ENCODE results near the gene A4GALT.

A4GALT gene

DNA sequence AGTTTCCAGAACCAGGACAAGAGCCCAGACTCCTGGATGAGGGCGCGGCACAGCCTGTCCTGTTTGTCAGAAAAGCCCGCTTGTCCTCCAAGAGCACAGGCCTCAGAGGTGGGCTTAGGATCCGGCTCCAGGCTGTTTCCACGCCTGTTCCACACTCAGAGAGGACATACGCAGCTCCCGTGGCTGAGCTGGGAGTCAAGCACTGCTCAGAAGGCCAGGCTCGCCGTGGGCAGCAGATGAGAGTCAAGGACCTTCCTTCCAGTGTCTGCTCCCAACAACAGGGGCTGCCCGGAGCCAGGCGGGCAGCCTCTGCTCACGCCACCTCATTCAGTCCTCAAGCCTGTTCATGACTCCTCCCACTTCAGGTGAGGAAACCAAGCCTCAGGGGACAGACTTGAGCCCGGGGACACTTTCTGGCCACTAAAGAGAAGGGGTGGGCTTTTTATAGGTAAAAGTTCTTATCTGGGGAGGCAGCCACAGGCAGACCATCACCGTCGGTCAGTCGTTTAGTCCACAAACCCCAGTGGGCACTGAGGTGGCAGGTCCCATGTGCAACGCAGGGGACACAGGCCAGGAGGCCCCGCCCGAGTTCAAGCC, 75.2 kb downstream of the A4GALT start:
- no peaks in the 10 kb centered on the region for H3K27me3 Mint-ChIP-seq
- peaks cover 5% of the 10 kb centered on the region for H3K36me3 Mint-ChIP-seq
- H3K4me3 Mint-ChIP-seq = peak overlapping the region; percentile 29
- ATAC-seq = no peak
- no peaks in the 10 kb centered on the region for H3K9me3 Mint-ChIP-seq
- H3K27ac Mint-ChIP-seq = peak overlapping the region; percentile 85
- H3K4me1 Mint-ChIP-seq = peaks cover 63% of the 10 kb centered on the region

DNA sequence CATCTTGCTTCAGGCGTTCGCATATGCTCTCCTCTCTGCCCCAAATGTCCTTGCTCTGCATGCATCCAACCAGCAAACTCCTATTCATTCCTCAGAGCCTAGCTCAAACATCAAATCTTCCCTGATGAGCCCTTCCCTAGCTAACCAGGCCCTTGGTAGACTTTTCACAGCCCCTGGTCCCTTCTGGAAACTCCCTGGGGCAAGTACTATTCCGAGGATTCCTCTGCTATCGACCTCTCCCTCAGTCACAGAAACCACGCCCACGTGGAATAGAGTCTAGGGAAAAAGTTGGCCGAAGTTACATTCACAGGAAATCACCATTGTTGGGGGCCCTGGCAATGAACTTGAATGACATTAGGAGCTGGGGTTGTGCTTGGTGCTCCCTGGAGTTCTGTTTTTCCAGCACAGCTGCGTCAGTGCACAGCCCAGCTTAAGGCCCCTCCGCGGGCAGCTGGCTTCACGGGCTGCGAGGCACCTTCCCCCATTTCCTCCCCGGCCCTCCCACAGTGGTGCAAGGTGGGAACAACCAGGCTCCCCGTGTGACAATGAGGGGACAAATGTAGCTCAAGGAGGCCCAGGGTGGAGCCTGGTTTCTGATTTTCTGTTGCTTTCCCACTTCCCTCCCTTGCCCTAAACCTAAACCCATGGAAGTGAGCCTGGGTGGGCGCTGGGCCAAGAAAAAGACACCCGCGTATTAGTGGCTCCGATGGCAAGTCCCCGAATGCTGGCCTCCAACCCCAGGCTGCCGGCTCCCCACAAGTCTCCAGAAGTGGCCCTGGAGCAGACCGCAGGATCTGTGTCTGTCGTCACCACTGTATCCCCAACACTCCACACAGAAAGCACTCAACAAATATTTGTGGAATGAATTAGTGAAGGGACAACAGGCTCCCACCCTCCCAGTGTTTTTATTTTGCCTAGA, 76.0 kb downstream of the A4GALT start:
- Mint-ChIP-seq H3K27ac (peak overlapping the region; percentile 85), H3K36me3 (peaks cover 6% of the 10 kb centered on the region), H3K27me3 (no peaks in the 10 kb centered on the region), H3K9me3 (no peaks in the 10 kb centered on the region), H3K4me3 (peak overlapping the region; percentile 29), H3K4me1 (peaks cover 66% of the 10 kb centered on the region)
- ATAC-seq = no peak

DNA sequence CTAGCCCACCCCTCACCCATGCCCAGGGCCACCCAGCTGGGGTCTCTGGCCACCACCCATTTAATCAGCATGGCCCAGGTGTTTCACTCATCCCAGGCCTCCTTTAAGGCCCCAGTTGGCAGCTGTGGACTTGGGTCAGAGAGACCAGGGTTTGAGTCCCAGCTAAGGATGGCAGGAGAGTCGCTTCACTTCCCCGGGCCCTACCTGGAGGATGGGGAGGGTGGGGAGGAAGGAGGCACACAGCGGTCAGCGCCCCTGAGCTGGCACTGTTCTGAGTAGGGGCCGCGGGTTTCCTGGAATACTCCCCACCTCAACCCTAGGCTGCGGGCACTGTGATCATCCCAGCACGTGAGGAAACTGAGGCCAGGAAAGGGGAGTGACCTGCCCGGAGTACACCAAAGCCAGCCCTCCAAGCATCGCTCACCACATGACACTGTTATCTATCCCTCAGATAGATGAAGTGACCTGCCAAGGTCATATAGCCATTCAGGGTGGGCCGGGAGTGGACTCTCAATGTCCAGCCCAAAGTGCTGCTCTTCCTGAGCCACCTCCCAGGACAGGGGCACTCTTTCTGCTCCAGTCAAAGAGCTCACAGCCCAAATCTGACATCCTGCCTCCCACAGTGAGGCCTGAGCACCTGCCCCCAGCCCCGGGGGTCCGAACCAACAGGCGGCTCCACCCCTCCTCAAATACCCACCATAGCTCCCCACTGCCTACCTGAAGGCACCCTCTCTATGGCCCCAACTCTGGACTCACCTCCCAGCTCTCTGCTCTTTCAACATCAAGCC, 76.8 kb downstream of the A4GALT start:
- H3K9me3 Mint-ChIP-seq = no peaks in the 10 kb centered on the region
- H3K27me3 Mint-ChIP-seq = no peaks in the 10 kb centered on the region
- H3K27ac Mint-ChIP-seq = peak overlapping the region; percentile 85
- H3K4me3 Mint-ChIP-seq = no peak overlapping the region
- peaks cover 6% of the 10 kb centered on the region for H3K36me3 Mint-ChIP-seq
- ATAC-seq = no peak
- H3K4me1 Mint-ChIP-seq = peaks cover 66% of the 10 kb centered on the region

DNA sequence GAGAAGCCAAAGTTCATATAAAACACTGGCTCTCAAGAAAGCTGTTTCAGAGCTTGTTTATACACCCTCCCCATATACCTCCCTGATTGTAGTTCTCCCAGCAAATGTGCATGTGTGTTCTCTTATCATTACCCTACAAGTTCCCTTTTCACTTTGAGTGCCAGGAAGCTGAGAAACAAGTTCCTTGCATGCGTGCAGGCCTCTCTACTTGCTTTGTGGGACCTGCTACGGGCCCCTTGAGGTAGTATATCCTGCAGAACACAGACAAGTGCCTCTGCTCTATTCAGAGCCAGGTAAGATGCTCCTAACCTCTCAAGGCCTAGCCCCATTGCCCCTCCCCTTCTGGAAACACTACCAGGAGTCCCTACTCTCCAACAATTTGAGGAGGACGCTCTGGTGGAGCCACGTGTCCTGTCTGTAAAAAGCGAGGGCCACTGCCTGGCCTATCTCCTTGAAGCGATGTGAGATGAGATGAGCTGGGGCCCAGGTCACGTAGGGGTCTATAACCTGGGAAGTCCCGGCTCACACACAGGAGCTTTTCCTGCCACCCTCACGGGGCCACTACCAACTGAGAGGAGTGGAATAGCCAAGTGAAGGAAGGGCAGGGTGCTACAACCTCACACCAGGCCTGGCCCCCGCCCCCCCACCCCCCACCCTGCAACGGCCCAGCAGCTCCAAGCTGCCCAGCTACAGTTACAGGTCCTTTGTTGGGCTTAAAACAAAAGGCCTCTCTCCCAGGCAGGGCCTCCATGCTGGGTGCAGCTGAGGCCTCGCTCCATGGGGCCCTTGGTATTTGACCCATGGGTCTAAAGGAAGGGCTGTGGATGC, 77.7 kb downstream of the A4GALT start:
- Mint-ChIP-seq H3K27me3 (no peaks in the 10 kb centered on the region), H3K4me1 (peaks cover 60% of the 10 kb centered on the region), H3K36me3 (peaks cover 6% of the 10 kb centered on the region), H3K27ac (peak overlapping the region; percentile 72), H3K9me3 (no peaks in the 10 kb centered on the region), H3K4me3 (no peak overlapping the region)
- ATAC-seq = peak; percentile 86
